ENCODE measurements around the gene MOB3A.
A peak's percentile ranks its signal among the peaks of the same experiment; 100 is the strongest.

MOB3A gene

DNA sequence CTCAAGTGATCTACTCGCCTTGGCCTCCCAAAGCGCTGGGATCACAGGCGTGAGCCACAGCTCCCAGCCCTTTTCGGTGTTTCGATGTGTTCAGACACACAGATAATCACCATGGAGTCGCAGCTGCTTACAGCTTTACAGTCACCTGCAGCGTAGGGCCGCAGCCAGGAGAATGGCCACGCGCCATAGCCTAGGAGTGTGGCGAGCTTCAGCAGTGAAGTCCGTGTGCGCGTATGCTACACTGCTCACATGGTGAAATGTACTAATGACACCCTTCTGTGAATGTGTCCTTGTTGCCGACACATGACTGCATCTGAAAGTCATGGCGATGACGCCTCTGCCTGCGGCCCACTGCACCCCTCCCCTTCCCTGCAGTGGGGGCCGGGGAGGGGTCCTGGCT, 31.6 kb upstream of the MOB3A start:
- DNase-seq, result no peak
- intact Hi-C loops (cut with DNase I), result no loop called here

GRCh38 chr19:2126879-2127518, 30.9 kb upstream of the MOB3A start:
- intact Hi-C loops (cut with DNase I), result no loop called here
- DNase-seq, result no peak

DNA sequence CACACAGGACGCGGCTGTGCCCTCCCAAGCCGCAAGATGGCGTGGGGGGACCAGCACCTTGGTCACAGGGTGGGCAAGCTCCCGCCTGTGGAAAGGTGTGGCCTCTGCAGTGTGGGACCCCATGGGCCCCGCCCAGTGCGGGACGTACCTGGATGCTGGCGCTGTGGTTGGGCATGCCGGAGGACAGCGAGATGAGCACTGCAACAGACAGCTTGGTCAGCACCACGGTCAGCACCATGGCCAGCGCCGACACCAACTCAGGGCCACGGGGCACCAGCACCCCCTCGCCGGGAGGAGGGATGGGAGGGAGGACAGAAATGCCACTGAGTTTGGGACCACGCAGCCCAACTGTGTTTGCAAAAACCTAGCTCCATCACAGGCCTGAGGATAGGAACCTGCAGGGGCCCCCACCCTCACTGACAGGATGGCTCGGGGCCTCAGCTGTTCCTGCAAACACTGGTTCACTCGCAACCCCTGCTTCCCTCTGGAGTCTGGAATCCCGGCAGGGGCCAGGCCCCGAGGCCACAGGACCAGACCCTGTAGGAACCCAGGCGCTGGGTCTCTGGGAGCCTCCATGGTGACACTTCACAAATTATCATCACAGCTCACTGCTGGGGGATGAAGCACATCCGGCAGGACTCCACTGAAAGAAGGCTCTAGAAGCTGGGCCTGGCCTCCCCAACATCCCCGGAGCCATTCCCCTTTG, 27.7 kb upstream of the MOB3A start:
- no peak for DNase-seq
- intact Hi-C loops (cut with DNase I), result no loop called here

GRCh38 chr19:2122982-2123381, 26.9 kb upstream of the MOB3A start:
- DNase-seq, result no peak
- intact Hi-C loops (cut with DNase I), result no loop called here

DNA sequence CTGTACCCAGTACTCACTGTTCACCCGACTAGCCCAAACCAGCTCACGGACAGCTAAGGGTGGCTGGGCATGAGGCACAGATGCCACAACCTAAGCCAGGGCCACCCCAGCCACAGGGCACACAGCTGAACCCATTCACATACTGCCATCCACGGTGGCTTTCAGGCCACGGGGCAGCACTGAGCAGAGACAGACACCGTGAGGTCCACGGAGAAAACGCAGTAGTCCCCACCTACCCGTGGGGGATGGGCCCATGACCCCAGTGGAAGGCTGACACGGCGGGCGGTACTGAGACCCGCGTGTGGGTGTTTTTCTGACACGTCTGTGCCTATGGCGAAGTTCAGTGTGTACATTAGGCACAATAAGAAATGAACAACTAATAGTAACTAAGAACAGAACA, 26.1 kb upstream of the MOB3A start:
- intact Hi-C loops (cut with DNase I), result no loop called here

DNA sequence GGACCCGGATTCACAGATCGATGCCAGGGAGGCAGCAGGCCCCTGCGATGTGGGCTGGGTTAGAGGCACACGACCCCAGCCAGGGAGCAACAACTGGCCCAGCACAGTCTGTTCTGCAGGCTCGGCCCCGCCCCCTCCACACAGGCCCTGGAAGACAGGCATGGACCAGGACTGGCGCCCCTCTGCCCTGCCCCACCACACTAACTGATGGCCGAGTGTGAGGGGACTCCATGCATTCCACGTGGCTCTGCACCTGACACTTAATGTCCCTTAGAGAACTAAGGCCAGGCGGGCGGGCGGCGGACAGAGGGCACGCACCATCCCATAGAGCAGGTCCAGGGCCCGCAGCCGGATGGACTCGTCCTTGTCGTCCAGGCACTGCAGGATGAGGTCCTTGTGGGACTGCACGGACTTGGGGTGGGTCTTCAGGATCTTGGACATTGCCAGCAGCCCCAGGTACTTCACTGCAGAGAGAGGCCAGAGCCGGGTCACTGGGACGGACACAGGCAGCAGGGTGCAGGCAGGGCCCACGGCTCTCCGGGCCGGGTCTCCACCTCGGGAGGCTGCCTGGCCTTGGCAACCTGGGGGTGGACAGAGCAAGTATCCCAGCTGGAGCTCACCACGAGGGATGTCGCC, 25.4 kb upstream of the MOB3A start:
- DNase-seq, result no peak
- intact Hi-C loops (cut with DNase I), result no loop called here

More for the DNA sequence above, 26.1 kb upstream of the MOB3A start:
- DNase-seq, result no peak

DNA sequence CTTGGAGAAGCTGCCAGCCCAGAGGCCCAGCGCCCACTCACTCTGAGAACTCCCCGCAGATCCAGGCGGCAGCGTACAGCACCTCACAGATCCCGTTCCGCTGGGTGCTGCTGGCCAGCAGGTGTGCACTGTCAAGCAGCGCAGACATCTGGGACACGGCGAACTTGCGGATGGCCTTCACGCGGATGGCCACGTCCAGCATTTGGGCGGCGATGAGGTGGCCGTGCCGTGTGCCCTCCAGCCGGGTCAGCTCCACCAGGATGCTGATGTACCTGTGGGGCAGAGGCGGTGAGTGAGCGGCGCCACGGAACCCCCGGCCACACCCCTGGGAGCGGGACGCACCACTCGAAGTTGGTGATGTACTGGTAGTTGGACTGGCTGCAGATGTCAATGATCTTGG, 24.7 kb upstream of the MOB3A start:
- DNase-seq, result no peak
- intact Hi-C loops (cut with DNase I), result no loop called here

GRCh38 chr19:2119921-2120785, 24.0 kb upstream of the MOB3A start:
- intact Hi-C loops (cut with DNase I), result no loop called here
- no peak for DNase-seq

- DNase-seq, result no peak
- intact Hi-C loops (cut with DNase I), result no loop called here
Observed at GRCh38 chr19:2118438-2118837, 22.3 kb upstream of the MOB3A start.

- peak in 16 of 42 donors; percentile 6 to 62 (median 48) for DNase-seq
- intact Hi-C loops (cut with DNase I), result no loop called here
Observed at GRCh38 chr19:2117215-2117960, 21.3 kb upstream of the MOB3A start.

GRCh38 chr19:2116507-2116906, 20.4 kb upstream of the MOB3A start:
- intact Hi-C loops (cut with DNase I), result no loop called here
- no peak for DNase-seq

GRCh38 chr19:2115911-2116426, 19.8 kb upstream of the MOB3A start:
- intact Hi-C loops (cut with DNase I), result no loop called here
- no peak for DNase-seq

DNA sequence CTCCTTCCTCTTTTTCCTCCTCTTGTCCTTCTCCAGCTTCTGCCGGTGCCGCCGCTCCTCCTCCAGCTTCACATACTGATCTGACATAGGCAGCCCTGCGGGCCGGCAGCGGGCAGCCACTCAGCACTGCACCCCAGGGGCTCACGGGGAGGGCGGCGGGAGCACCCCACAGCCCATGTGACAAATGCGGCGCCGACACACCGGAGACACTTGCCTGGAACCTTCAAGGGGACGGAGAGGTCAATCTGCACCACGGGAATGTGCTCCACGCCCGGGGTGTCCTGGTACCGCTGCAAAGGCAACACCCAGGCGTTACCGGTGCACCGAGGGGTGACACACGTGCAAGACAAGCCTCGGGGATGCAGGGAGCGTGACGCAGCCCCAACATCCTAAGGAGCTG, 19.2 kb upstream of the MOB3A start:
- DNase-seq, result no peak

GRCh38 chr19:2114821-2115220, 18.7 kb upstream of the MOB3A start:
- DNase-seq, result no peak
- intact Hi-C loops (cut with DNase I), result no loop called here

More for the DNA sequence above, 19.2 kb upstream of the MOB3A start:
- intact Hi-C loops (cut with DNase I), result no loop called here

- no peak for DNase-seq
- intact Hi-C loops (cut with DNase I), result no loop called here
Observed at GRCh38 chr19:2114218-2114617, 18.1 kb upstream of the MOB3A start.

GRCh38 chr19:2113439-2114211, 17.5 kb upstream of the MOB3A start:
- DNase-seq, result no peak
- intact Hi-C loops (cut with DNase I), result no loop called here

DNA sequence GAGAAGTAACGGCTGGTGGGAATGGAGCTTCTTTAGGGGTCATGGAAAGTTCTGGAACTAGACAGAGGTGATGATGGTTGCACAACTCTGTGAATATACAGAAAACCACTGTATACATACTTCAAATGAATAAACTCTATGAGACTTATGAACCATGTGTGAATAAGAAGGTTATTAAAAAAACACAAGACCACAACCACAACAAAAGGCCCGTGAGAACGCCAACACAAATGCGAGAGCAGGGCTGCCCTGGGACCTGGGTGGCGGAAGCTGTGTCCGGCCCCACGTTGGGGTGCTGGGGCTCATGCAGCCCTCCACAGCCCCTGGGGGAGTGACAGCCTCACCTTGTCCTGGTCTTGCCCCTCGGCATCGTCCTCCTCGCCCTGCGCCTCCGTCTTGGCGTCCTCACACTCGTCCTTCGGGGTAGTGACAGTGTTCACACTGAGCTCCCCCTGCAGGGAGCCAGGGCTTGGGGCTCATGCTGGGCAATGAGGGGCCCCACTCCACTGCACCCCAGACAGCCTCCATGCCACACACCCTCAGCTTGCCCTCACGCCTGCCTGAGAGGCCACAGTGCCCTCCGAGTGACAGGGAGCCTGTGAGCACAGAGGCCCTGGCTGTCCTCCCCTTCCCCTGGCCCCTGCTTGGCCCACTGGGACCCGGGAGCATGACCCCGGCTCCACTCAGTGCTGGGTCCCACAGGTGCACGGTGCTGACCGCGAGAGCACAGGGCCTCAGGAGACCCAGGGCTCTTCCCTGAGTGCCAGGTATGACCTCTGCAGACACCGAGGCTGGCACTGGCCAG, 16.6 kb upstream of the MOB3A start:
- no peak for DNase-seq
- intact Hi-C loops (cut with DNase I), result no loop called here
